Measurements from ENCODE around the gene RAB42. TPM values are rescaled to one million over a fixed set of nuclear protein-coding genes. Genes with fewer than 3 reads are reported as not detected.

The RAB42 gene
- total RNA-seq, 1 experiment from 2014 or later = 13.2 TPM

- no peaks in the 10 kb centered on the region for H3K9me3 Mint-ChIP-seq
- H3K4ac ChIP-seq (ENCODE audit: low read depth, low read length) = no peak overlapping the region
- H3K4me1 Mint-ChIP-seq = 0 out of 4 replicates have a peak, but pooled peaks cover 0 to 3% of the 10 kb centered on the region in 2 experiments
- H3T11ph ChIP-seq (ENCODE audit: low read length) = no peak overlapping the region
- H4K20me1 ChIP-seq (ENCODE audit: control insufficient read depth, insufficient read depth, insufficient read length) = no peaks in the 10 kb centered on the region
- H3K4me1 ChIP-seq (ENCODE audit: insufficient read depth, low read length) = no peaks in the 10 kb centered on the region
- no CpG with 5 or more reads among the region's 1 CpG for WGBS (ENCODE audit: extremely low coverage, insufficient read length, low lambda C conversion rate)
- peaks cover 4 to 5% (median 4%) of the 10 kb centered on the region in 3 experiments; a peak in 5 of 7 replicates for H3K36me3 Mint-ChIP-seq (ENCODE audit: insufficient read depth in 1 of 3, low read depth in 3 of 3)
- H2BK5ac ChIP-seq (ENCODE audit: insufficient read length, low read length) = no peak overlapping the region
- no peak for DNase-seq
- no peak overlapping the region for H3K9ac ChIP-seq (ENCODE audit: extremely low read depth, insufficient read length, low read length)
- no peaks in the 10 kb centered on the region for H3K27me3 ChIP-seq (ENCODE audit: insufficient read depth, low read length)
- no peaks in the 10 kb centered on the region for H3K27me3 Mint-ChIP-seq (ENCODE audit: low read depth)
- no peaks in the 10 kb centered on the region for H3K23me2 ChIP-seq (ENCODE audit: insufficient read length, low read depth, low read length, poor library complexity, severe bottlenecking)
- no peak overlapping the region for H2BK120ac ChIP-seq (ENCODE audit: low read depth, low read length, poor library complexity, severe bottlenecking)
- no peak overlapping the region for H2BK20ac ChIP-seq (ENCODE audit: low read depth, low read length, poor library complexity, severe bottlenecking)
- H2BK15ac ChIP-seq (ENCODE audit: low read depth, low read length) = no peak overlapping the region
- no peak overlapping the region for H4K91ac ChIP-seq (ENCODE audit: insufficient read length, low read depth, low read length)
- no peak overlapping the region for H3K4me2 ChIP-seq (ENCODE audit: insufficient read depth, insufficient read length, low read length)
- H4K8ac ChIP-seq (replicated peaks; ENCODE audit: insufficient read length, low read depth, low read length) = no peak overlapping the region
- H2AK5ac ChIP-seq (ENCODE audit: insufficient read length, low read length) = no peak overlapping the region
- no peak overlapping the region for H2BK12ac ChIP-seq (ENCODE audit: insufficient read length, low read depth, low read length)
- H3K18ac ChIP-seq (ENCODE audit: insufficient read length, low read depth, low read length) = no peak overlapping the region
- no peaks in the 10 kb centered on the region for H3K79me1 ChIP-seq (ENCODE audit: insufficient read depth, low read depth, low read length, poor library complexity, severe bottlenecking)
- no peak overlapping the region for H3K27ac Mint-ChIP-seq
- H4K5ac ChIP-seq (ENCODE audit: insufficient read length, low read depth, low read length) = no peak overlapping the region
- H2AFZ ChIP-seq (ENCODE audit: low read length) = no peak overlapping the region
- no peak overlapping the region for H3K14ac ChIP-seq (ENCODE audit: insufficient read depth, low read length)
- TF ChIP-seq, protein P1, sequence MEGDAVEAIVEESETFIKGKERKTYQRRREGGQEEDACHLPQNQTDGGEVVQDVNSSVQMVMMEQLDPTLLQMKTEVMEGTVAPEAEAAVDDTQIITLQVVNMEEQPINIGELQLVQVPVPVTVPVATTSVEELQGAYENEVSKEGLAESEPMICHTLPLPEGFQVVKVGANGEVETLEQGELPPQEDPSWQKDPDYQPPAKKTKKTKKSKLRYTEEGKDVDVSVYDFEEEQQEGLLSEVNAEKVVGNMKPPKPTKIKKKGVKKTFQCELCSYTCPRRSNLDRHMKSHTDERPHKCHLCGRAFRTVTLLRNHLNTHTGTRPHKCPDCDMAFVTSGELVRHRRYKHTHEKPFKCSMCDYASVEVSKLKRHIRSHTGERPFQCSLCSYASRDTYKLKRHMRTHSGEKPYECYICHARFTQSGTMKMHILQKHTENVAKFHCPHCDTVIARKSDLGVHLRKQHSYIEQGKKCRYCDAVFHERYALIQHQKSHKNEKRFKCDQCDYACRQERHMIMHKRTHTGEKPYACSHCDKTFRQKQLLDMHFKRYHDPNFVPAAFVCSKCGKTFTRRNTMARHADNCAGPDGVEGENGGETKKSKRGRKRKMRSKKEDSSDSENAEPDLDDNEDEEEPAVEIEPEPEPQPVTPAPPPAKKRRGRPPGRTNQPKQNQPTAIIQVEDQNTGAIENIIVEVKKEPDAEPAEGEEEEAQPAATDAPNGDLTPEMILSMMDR (conservative IDR thresholded peaks at IDR 0.05) = no peak
- no peaks in the 10 kb centered on the region for H3K79me2 ChIP-seq (ENCODE audit: insufficient read depth, low read length)
- no peaks in the 10 kb centered on the region for H3K9me3 ChIP-seq (ENCODE audit: control insufficient read depth, low read depth, low read length)
- no peak overlapping the region for H3K56ac ChIP-seq (ENCODE audit: insufficient read length, low read depth, low read length)
- no peak overlapping the region for H3K23ac ChIP-seq (ENCODE audit: insufficient read length, low read depth, low read length)
- H3K4me3 Mint-ChIP-seq = no peak overlapping the region
- no peak overlapping the region for H3K27ac ChIP-seq (ENCODE audit: insufficient read length, low read depth, low read length)
Measured at GRCh38 chr1:28631713-28632112, 39.6 kb downstream of the RAB42 start.

All from H9 (cell line).